Fibroblast of skin of left biceps (primary cell): ENCODE results near the gene FAM184A.

ENCODE experiments used
- DNase-seq, 2 experiments: peaks; one replicate each; pipeline ENCODE4 v3.0.0-alpha.2; 2013; ENCODE audit warnings: low read depth in 2 of 2

FAM184A gene

DNA sequence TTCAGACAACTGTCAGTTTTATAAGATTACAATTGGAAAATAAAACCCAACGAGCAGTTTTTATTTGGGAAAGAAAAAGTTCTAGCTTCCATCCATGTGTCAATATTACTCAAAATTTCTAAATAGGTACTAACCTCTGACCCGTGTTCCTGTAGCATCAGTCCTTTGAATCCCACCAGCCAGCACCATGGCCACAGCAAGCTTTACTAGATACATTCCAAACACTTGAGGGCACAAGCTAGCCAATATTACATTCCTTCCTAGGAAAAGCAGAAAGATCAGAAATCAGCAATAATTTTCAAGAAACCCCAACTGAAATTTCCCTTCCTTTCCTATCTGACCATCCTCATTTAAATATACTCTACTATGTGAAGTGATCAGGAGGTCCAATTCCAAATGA lies 165.3 kb downstream of the FAM184A start:
- DNase-seq = no peak

DNA sequence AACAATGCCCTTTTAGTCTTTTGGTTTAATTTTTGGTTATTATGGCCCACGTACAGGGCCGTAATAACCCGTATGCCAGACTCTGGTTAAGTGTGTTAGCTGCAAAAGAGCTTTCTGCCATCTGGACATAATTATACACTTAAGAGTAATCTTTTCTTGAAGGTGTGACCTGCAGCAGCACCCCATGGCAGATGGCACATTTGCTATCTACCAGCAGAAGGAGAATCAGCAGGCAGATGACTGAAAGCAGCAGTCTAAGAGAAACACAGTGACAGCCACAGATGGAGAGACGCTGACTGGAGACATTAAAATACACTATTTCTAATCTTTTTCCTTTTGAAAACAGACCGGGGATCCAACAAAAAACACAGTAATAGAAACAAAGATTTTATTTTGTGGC lies 165.8 kb downstream of the FAM184A start:
- DNase-seq = no peak
